Colonic mucosa (tissue), 4 donors: ENCODE measurements around the gene MAP3K15. TPM values are rescaled to one million over a fixed set of nuclear protein-coding genes. Genes with fewer than 3 reads are reported as not detected.
A peak's percentile ranks its signal among the peaks of the same experiment; 100 is the strongest.

Experiments used
- DNase-seq: peaks from one replicate; pipeline ENCODE4 v3.0.0-alpha.2; 2020
- H3K27ac ChIP-seq: fragments of 200-600 bp; one replicate; pipeline ENCODE4 v1.8.0; 2021
- H3K27me3 ChIP-seq: fragments of 200-600 bp; one replicate; pipeline ENCODE4 v1.8.0; 2021
- H3K36me3 ChIP-seq: fragments of 200-600 bp; one replicate; pipeline ENCODE4 v1.8.0; 2021
- H3K4me1 ChIP-seq: fragments of 200-600 bp; one replicate; pipeline ENCODE4 v1.8.0; 2021; ENCODE audit warnings: mild to moderate bottlenecking
- H3K4me3 ChIP-seq: fragments of 200-600 bp; one replicate; pipeline ENCODE4 v1.8.0; 2021
- H3K9ac ChIP-seq, 2 donors: one replicate each; pipeline ENCODE4 v1.7.0; 2013; ENCODE audit warnings: control low read depth in 2 of 2, low read depth in 2 of 2, low read length in 2 of 2
- H3K9me3 ChIP-seq: fragments of 200-600 bp; one replicate; pipeline ENCODE4 v1.8.0; 2021
- CTCF ChIP-seq: fragments of 200-600 bp; IDR thresholded peaks from one replicate; pipeline ENCODE4 v1.8.0; 2022; ENCODE audit warnings: antibody characterized with exemption, mild to moderate bottlenecking
- intact Hi-C: fragments of 100-400 bp; cut with DNase I; formaldehyde crosslinking; loops from one replicate; pipeline ENCODE4 v1.14.1; 2022
- total RNA-seq, 2 donors: library from RNA; stranded (reverse); fragmentation: NEBNext Ultra II Directional in 1 of 2; extraction: Animal tissue kit (Norgen Biotek cat#: 25700) in 1 of 2; gene quantifications; one replicate each; pipeline ENCODE4 v1.2.1, GENCODE V29; 2021
- donor health status: healthy.
- donor health status: DM: no; HTN: no; CAD: no.
- donor health status: DM: no; HTN: no; CAD: no.

MAP3K15 gene
- under 1 TPM in 1 of 2 donors, not detected in 1; 0.25 TPM for total RNA-seq

- no peak for TF ChIP-seq CTCF
- Histone ChIP-seq H3K4me3 (peak within 1 kb of the TSS; percentile 29), H3K4me1 (no peaks in the 10 kb centered on the region), H3K27ac (no peak within 1 kb of the TSS), H3K9ac (no peak within 1 kb of the TSS), H3K36me3 (no peaks in the 10 kb centered on the region), H3K9me3 (no peaks in the 10 kb centered on the region), H3K27me3 (peaks cover 8% of the 10 kb centered on the region)
- intact Hi-C loops: loop anchor here (10.0 kb wide), 1 partner anchor 130 kb away; no protein-coding TSS in a partner anchor
- peak; percentile 23 for DNase-seq
These were observed at the start of gene MAP3K15 for GRCh38 chrX:19514791-19515614. TSS of gene MAP3K15 (minus strand) at chrX:19515508. CDS start at chrX:19515261, 247 bp downstream.

GRCh38 chrX:19564606-19565005 lies 49.3 kb upstream of the MAP3K15 start:
- Histone ChIP-seq H3K4me1 (no peaks in the 10 kb centered on the region), H3K27ac (no peak overlapping the region), H3K36me3 (no peaks in the 10 kb centered on the region), H3K27me3 (no peaks in the 10 kb centered on the region), H3K9me3 (no peaks in the 10 kb centered on the region), H3K9ac (no peak overlapping the region), H3K4me3 (no peak overlapping the region)
- intact Hi-C loops: no loop called here
- no peak for DNase-seq
- no peak for TF ChIP-seq CTCF

GRCh38 chrX:19563746-19564145 lies 48.4 kb upstream of the MAP3K15 start:
- H3K9ac ChIP-seq: no peak overlapping the region
- intact Hi-C loops: no loop called here

GRCh38 chrX:19563327-19563726 lies 48.0 kb upstream of the MAP3K15 start:
- intact Hi-C loops: no loop called here

More at GRCh38 chrX:19563746-19564145, 48.4 kb upstream of the MAP3K15 start:
- Histone ChIP-seq H3K9me3 (no peaks in the 10 kb centered on the region), H3K27ac (no peak overlapping the region), H3K27me3 (no peaks in the 10 kb centered on the region), H3K4me1 (no peaks in the 10 kb centered on the region), H3K4me3 (no peak overlapping the region), H3K36me3 (no peaks in the 10 kb centered on the region)
- no peak for DNase-seq
- no peak for TF ChIP-seq CTCF

GRCh38 chrX:19560611-19561010 lies 45.3 kb upstream of the MAP3K15 start:
- no peak overlapping the region for H3K27ac ChIP-seq
- DNase-seq: no peak
- H3K36me3 ChIP-seq: no peaks in the 10 kb centered on the region
- H3K9ac ChIP-seq: no peak overlapping the region
- H3K27me3 ChIP-seq: no peaks in the 10 kb centered on the region
- intact Hi-C loops: no loop called here
- no peak for TF ChIP-seq CTCF
- H3K4me1 ChIP-seq: no peaks in the 10 kb centered on the region
- H3K4me3 ChIP-seq: no peak overlapping the region
- no peaks in the 10 kb centered on the region for H3K9me3 ChIP-seq

More at GRCh38 chrX:19563327-19563726, 48.0 kb upstream of the MAP3K15 start:
- TF ChIP-seq CTCF: no peak
- no peak for DNase-seq
- Histone ChIP-seq H3K4me3 (no peak overlapping the region), H3K27ac (no peak overlapping the region), H3K4me1 (no peaks in the 10 kb centered on the region), H3K27me3 (no peaks in the 10 kb centered on the region), H3K9ac (no peak overlapping the region), H3K36me3 (no peaks in the 10 kb centered on the region), H3K9me3 (no peaks in the 10 kb centered on the region)
